GM21723 (cell line): ENCODE data around the gene LTN1.

Source experiments
- ATAC-seq: cut with Tn5 transposase; IDR thresholded peaks from one replicate; pipeline ENCODE4 v1.9.1; 2021; ENCODE audit warnings: mild to moderate bottlenecking, moderate library complexity; ENCODE audit not compliant: unreplicated experiment

Gene LTN1

GRCh38 chr21:28883931-28884330, 108.7 kb downstream of the LTN1 start:
- ATAC-seq, result no peak

DNA sequence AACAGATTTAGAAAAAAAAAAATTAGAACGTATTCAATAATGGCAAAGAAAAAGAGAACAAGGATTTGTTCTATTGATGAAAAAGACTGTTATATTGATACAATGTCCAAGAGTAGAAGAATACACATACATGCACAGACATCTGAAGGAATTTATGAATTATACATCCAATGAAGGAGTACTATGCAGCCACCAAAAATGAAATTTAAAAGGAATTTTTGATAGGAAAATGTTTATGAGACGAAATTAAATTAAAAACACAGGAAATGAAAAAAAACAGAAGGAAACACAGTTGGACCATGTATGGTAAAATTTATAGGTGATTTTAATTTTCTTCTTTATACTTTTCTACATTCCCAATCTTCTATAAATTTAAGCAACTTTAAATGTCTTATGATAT, 110.3 kb downstream of the LTN1 start:
- no peak for ATAC-seq
